Neural cell (in vitro differentiated cells): ENCODE data around the gene RAD51C. TPM values are rescaled to one million over a fixed set of nuclear protein-coding genes. Genes with fewer than 3 reads are reported as not detected.
A peak's percentile ranks its signal among the peaks of the same experiment; 100 is the strongest.
"Not testable (repeated sequence)": the region's sequence is repeated elsewhere in the genome, so short reads cannot be mapped to it uniquely, and the experiment has no call there.

Experiments
- H2AFZ ChIP-seq: fragments of 200-600, 300-800 bp; sonication (generic), shearing (Covaris generic); 2 replicates; pipeline ENCODE4 v1.6.0; 2014; ENCODE audit warnings: low read depth, mild to moderate bottlenecking, antibody characterized with exemption, low read length, moderate library complexity
- H3F3A ChIP-seq: fragments of 200-600 bp; shearing (Covaris generic); 2 replicates; pipeline ENCODE4 v1.6.1; 2016; ENCODE audit warnings: mild to moderate bottlenecking, moderate library complexity, mixed read lengths, antibody characterized with exemption, low read length; ENCODE audit not compliant: insufficient read depth, poor library complexity, severe bottlenecking
- H3K27ac ChIP-seq: fragments of 200-600, 300-800 bp; sonication (generic), shearing (Covaris generic); 2 replicates; pipeline ENCODE4 v1.5.1; 2014; ENCODE audit warnings: mild to moderate bottlenecking, low read length, moderate library complexity
- H3K27me3 ChIP-seq: fragments of 300-800, 200-600 bp; sonication (generic), shearing (Covaris generic); 2 replicates; pipeline ENCODE4 v1.6.0; 2014; ENCODE audit warnings: mild to moderate bottlenecking, low read depth, low read length, moderate library complexity; ENCODE audit not compliant: insufficient read depth
- H3K36me3 ChIP-seq: fragments of 300-800, 200-600 bp; sonication (generic), shearing (Covaris generic); 2 replicates; pipeline ENCODE4 v1.5.1; 2014; ENCODE audit warnings: mild to moderate bottlenecking, antibody characterized with exemption, low read length, moderate library complexity; ENCODE audit not compliant: insufficient read depth
- H3K4me2 ChIP-seq: fragments of 300-800, 200-600 bp; sonication (generic), shearing (Covaris generic); 2 replicates; pipeline ENCODE4 v1.6.0; 2014; ENCODE audit warnings: mild to moderate bottlenecking, low read length
- H3K4me3 ChIP-seq: fragments of 300-800, 200-600 bp; sonication (generic), shearing (Covaris generic); 2 replicates; pipeline ENCODE4 v1.5.1; 2014; ENCODE audit warnings: mild to moderate bottlenecking, low read length, moderate library complexity
- H3K79me2 ChIP-seq: fragments of 200-600 bp; shearing (Covaris generic); replicated peaks from 2 replicates; pipeline ENCODE4 v1.6.0; 2014; ENCODE audit warnings: mild to moderate bottlenecking, low read length, moderate library complexity; ENCODE audit not compliant: insufficient read depth
- H3K9ac ChIP-seq: fragments of 300-800, 200-600 bp; sonication (generic), shearing (Covaris generic); 2 replicates; pipeline ENCODE4 v1.6.1; 2016; ENCODE audit warnings: mild to moderate bottlenecking, low read length, mixed read lengths
- H3K9me2 ChIP-seq: fragments of 200-600 bp; shearing (Covaris generic); 2 replicates; pipeline ENCODE4 v1.6.1; 2016; ENCODE audit warnings: mild to moderate bottlenecking, low read length, mixed read lengths; ENCODE audit not compliant: insufficient read depth
- H3K9me3 ChIP-seq: fragments of 200-600, 300-800 bp; sonication (generic), shearing (Covaris generic); 2 replicates; pipeline ENCODE4 v1.6.1; 2016; ENCODE audit warnings: mild to moderate bottlenecking, mixed run types, low read length, moderate library complexity, mixed read lengths
- H4K20me1 ChIP-seq: fragments of 200-600 bp; shearing (Covaris generic); 2 replicates; pipeline ENCODE4 v1.6.1; 2016; ENCODE audit warnings: mild to moderate bottlenecking, mixed run types; ENCODE audit not compliant: insufficient read depth
- EP300 ChIP-seq: fragments of 450-650 bp; conservative IDR thresholded peaks from 2 replicates; pipeline ENCODE4 v1.6.1; 2014; ENCODE audit warnings: antibody characterized with exemption, mild to moderate bottlenecking, moderate library complexity; ENCODE audit not compliant: poor library complexity, severe bottlenecking
- EZH2 ChIP-seq: fragments of 200-600, 300-800 bp; shearing (Covaris generic), sonication (generic); IDR thresholded peaks from 2 replicates; pipeline ENCODE4 v1.6.1; 2014; ENCODE audit warnings: antibody characterized with exemption, low read length, borderline replicate concordance, mild to moderate bottlenecking; ENCODE audit not compliant: insufficient read depth, poor library complexity, severe bottlenecking
- MXI1 ChIP-seq: fragments of 450-650 bp; conservative IDR thresholded peaks from 2 replicates; pipeline ENCODE4 v1.6.1; 2014; ENCODE audit warnings: antibody characterized with exemption, mild to moderate bottlenecking; ENCODE audit not compliant: poor library complexity, severe bottlenecking
- POLR2AphosphoS5 ChIP-seq: IDR thresholded peaks from 2 replicates; pipeline ENCODE4 v1.6.1; 2012
- REST ChIP-seq: IDR thresholded peaks from 2 replicates; pipeline ENCODE4 v1.6.1; 2012; ENCODE audit warnings: borderline replicate concordance
- TAF1 ChIP-seq: IDR thresholded peaks from 2 replicates; pipeline ENCODE4 v1.6.1; 2012; ENCODE audit warnings: low read depth
- polyA plus RNA-seq: library from polyadenylated mRNA; depleted of rRNA; stranded (reverse); fragments of >200 nt; gene quantifications from 2 replicates; pipeline ENCODE4 v1.2.3, GENCODE V29; 2014

Gene RAD51C
- polyA plus RNA-seq, 1 donor from 2014 or later: 25.1 TPM

GRCh38 chr17:58677194-58677880, 15.1 kb upstream of the RAD51C start:
- H3K4me3 ChIP-seq: no peak overlapping the region
- no peaks in the 10 kb centered on the region for H3F3A ChIP-seq
- H2AFZ ChIP-seq: no peak overlapping the region
- no peaks in the 10 kb centered on the region for H4K20me1 ChIP-seq
- H3K9ac ChIP-seq: no peak overlapping the region
- H3K9me2 ChIP-seq: no peaks in the 10 kb centered on the region
- no peak overlapping the region for H3K4me2 ChIP-seq
- TF ChIP-seq REST: no peak
- no peak for TF ChIP-seq EZH2
- TF ChIP-seq EP300: no peak
- H3K9me3 ChIP-seq: no peaks in the 10 kb centered on the region
- H3K27ac ChIP-seq: no peak overlapping the region
- no peaks in the 10 kb centered on the region for H3K27me3 ChIP-seq
- H3K79me2 ChIP-seq: no peaks in the 10 kb centered on the region
- no peaks in the 10 kb centered on the region for H3K36me3 ChIP-seq

- H3K27me3 ChIP-seq, H3K4me3 ChIP-seq, H3K36me3 ChIP-seq, H3K4me2 ChIP-seq, H4K20me1 ChIP-seq, H3F3A ChIP-seq, H2AFZ ChIP-seq, H3K27ac ChIP-seq, H3K9ac ChIP-seq, H3K9me2 ChIP-seq, H3K79me2 ChIP-seq, H3K9me3 ChIP-seq: not testable (repeated sequence)
Measured at GRCh38 chr17:58678287-58678686, 14.1 kb upstream of the RAD51C start.

DNA sequence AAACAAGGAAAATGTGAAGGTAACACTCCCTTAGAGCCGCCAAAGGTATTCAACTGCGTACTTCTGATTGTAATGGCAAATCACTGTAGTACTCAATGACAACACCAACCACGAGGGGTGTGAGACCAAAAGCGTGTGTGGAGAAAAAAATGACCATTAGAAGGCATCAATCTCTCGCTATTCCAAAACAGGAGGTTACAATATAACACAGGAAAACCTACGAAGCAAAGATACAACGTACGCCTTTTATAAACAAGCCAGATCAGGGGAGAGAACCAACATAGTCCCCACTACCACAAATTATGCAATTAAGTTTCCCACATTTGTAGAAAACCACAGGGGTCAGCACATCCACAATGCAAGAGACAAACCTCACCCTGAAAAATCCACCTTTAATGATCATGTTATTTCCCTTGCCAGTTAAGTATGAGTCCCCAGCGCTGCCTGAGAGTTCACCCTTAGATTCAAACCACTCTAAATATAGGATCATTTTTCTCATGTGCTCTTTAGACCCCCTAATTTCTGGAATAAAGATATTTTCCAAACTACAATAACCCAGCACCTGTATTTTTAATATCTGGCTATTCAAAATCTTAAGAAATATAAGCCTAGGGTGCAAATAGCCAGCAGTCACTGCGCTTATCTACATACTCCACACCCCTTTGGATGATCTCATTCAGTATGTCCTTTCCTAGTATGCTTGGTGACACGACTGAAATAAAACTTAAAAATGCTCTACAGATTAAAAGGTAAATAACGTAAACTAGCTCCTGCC, 13.0 kb upstream of the RAD51C start:
- H3K4me3 ChIP-seq: no peak overlapping the region
- no peaks in the 10 kb centered on the region for H3K9me3 ChIP-seq
- H2AFZ ChIP-seq: no peak overlapping the region
- H3K9me2 ChIP-seq: no peaks in the 10 kb centered on the region
- no peaks in the 10 kb centered on the region for H3K36me3 ChIP-seq
- H3K27me3 ChIP-seq: no peaks in the 10 kb centered on the region
- TF ChIP-seq POLR2AphosphoS5 (peak; percentile 18), MXI1 (no peak), TAF1 (no peak), REST (no peak)
- no peak overlapping the region for H3K4me2 ChIP-seq
- H4K20me1 ChIP-seq: no peaks in the 10 kb centered on the region
- H3F3A ChIP-seq: no peaks in the 10 kb centered on the region
- no peak overlapping the region for H3K9ac ChIP-seq
- H3K79me2 ChIP-seq: no peaks in the 10 kb centered on the region
- H3K27ac ChIP-seq: no peak overlapping the region
